Measurements from ENCODE around the gene HCFC1R1.
"Not testable (repeated sequence)": the region's sequence is repeated elsewhere in the genome, so short reads cannot be mapped to it uniquely, and the experiment has no call there.

Gene HCFC1R1

GRCh38 chr16:3057181-3058138 lies 33.7 kb upstream of the HCFC1R1 start:
- peak overlapping the region in 1 of 2 experiments; percentile 74; a peak in 2 of 4 replicates for H3K4me3 ChIP-seq (ENCODE audit: low read depth in 1 of 2, low read length in 2 of 2)
- no peak for ATAC-seq (ENCODE audit: insufficient read depth, low read depth)
- DNase-seq, result no peak
- no peaks in the 10 kb centered on the region for H3K27me3 ChIP-seq (ENCODE audit: insufficient read depth, low read length, poor library complexity)
- peaks cover 23% of the 10 kb centered on the region for H3K79me2 ChIP-seq (ENCODE audit: insufficient read depth, low read length)
- peaks cover 39% of the 10 kb centered on the region for H3K4me1 ChIP-seq (ENCODE audit: insufficient read depth, low read length)
- peak overlapping the region; percentile 83 for H3K4me2 ChIP-seq (ENCODE audit: insufficient read depth, low read length)
- H4K20me1 ChIP-seq (ENCODE audit: insufficient read depth, low read length), result peaks cover 15% of the 10 kb centered on the region; the same call in 1 of the 2 replicates
- H3K9ac ChIP-seq (ENCODE audit: low read depth, low read length), result peak overlapping the region; percentile 83; the same call in 1 of the 2 replicates
- H2AFZ ChIP-seq (ENCODE audit: low read depth, low read length), result no peak overlapping the region
- peaks cover 37% of the 10 kb centered on the region for H3K36me3 ChIP-seq (ENCODE audit: insufficient read depth, low read length)
- TF ChIP-seq EZH2 (IDR thresholded peaks at IDR 0.05; ENCODE audit: borderline replicate concordance, low read depth, low read length, severe bottlenecking) (no peak), CTCF (IDR thresholded peaks at IDR 0.05; ENCODE audit: borderline replicate concordance, extremely low read depth, low read length, poor library complexity, severe bottlenecking) (no peak)
- no peak overlapping the region; the same call in 1 of the 2 replicates for H3K27ac ChIP-seq (ENCODE audit: low read length)
- H3K9me3 ChIP-seq (ENCODE audit: insufficient read depth, low read length, severe bottlenecking), result no peaks in the 10 kb centered on the region

GRCh38 chr16:3056336-3057180 lies 32.8 kb upstream of the HCFC1R1 start:
- Histone ChIP-seq H3K79me2 (ENCODE audit: insufficient read depth, low read length) (peaks cover 23% of the 10 kb centered on the region), H3K4me3 (ENCODE audit: low read depth in 1 of 2, low read length in 2 of 2) (no peak overlapping the region), H3K9ac (ENCODE audit: low read depth, low read length) (peak overlapping the region; percentile 83; the same call in 1 of the 2 replicates), H3K36me3 (ENCODE audit: insufficient read depth, low read length) (peaks cover 37% of the 10 kb centered on the region), H4K20me1 (ENCODE audit: insufficient read depth, low read length) (peaks cover 15% of the 10 kb centered on the region; the same call in 1 of the 2 replicates), H3K27ac (ENCODE audit: low read length) (no peak overlapping the region), H2AFZ (ENCODE audit: low read depth, low read length) (no peak overlapping the region), H3K4me1 (ENCODE audit: insufficient read depth, low read length) (peaks cover 39% of the 10 kb centered on the region), H3K4me2 (ENCODE audit: insufficient read depth, low read length) (no peak overlapping the region), H3K27me3 (ENCODE audit: insufficient read depth, low read length, poor library complexity) (no peaks in the 10 kb centered on the region), H3K9me3 (ENCODE audit: insufficient read depth, low read length, severe bottlenecking) (no peaks in the 10 kb centered on the region)
- DNase-seq (no peak), ATAC-seq (ENCODE audit: insufficient read depth, low read depth) (no peak)
- TF ChIP-seq CTCF (IDR thresholded peaks at IDR 0.05; ENCODE audit: borderline replicate concordance, extremely low read depth, low read length, poor library complexity, severe bottlenecking) (no peak), EZH2 (IDR thresholded peaks at IDR 0.05; ENCODE audit: borderline replicate concordance, low read depth, low read length, severe bottlenecking) (no peak)

GRCh38 chr16:3055734-3056115 lies 32.0 kb upstream of the HCFC1R1 start:
- H4K20me1 ChIP-seq (ENCODE audit: insufficient read depth, low read length), result peaks cover 15% of the 10 kb centered on the region; the same call in 1 of the 2 replicates
- not testable (repeated sequence) for H3K27me3 ChIP-seq (ENCODE audit: insufficient read depth, low read length, poor library complexity); H3K4me3 ChIP-seq (ENCODE audit: low read depth in 1 of 2, low read length in 2 of 2); H2AFZ ChIP-seq (ENCODE audit: low read depth, low read length); H3K9ac ChIP-seq (ENCODE audit: low read depth, low read length); H3K9me3 ChIP-seq (ENCODE audit: insufficient read depth, low read length, severe bottlenecking); ATAC-seq (ENCODE audit: insufficient read depth, low read depth); H3K4me2 ChIP-seq (ENCODE audit: insufficient read depth, low read length); DNase-seq; H3K27ac ChIP-seq (ENCODE audit: low read length)
- peaks cover 37% of the 10 kb centered on the region for H3K36me3 ChIP-seq (ENCODE audit: insufficient read depth, low read length)
- peaks cover 39% of the 10 kb centered on the region for H3K4me1 ChIP-seq (ENCODE audit: insufficient read depth, low read length)
- peaks cover 23% of the 10 kb centered on the region for H3K79me2 ChIP-seq (ENCODE audit: insufficient read depth, low read length)
